GM12875 (cell line): ENCODE data around the gene SLC12A7.

Experiments used
- H3K4me3 ChIP-seq: one replicate; pipeline ENCODE4 v1.5.1; 2011; ENCODE audit warnings: low read depth, low read length, control low read depth
- CTCF ChIP-seq: IDR thresholded peaks from 2 replicates; pipeline ENCODE4 v1.5.1; 2011; ENCODE audit warnings: low read depth, mild to moderate bottlenecking, control low read depth, inconsistent platforms, low read length, moderate library complexity, borderline replicate concordance; ENCODE audit not compliant: insufficient read depth

Gene SLC12A7

GRCh38 chr5:1054018-1054798, 57.7 kb downstream of the SLC12A7 start:
- H3K4me3 ChIP-seq = no peak overlapping the region
- no peak for TF ChIP-seq CTCF

GRCh38 chr5:1053391-1054017, 58.4 kb downstream of the SLC12A7 start:
- no peak for TF ChIP-seq CTCF

GRCh38 chr5:1052641-1053390, 59.0 kb downstream of the SLC12A7 start:
- no peak overlapping the region for H3K4me3 ChIP-seq
- no peak for TF ChIP-seq CTCF

More at GRCh38 chr5:1053391-1054017, 58.4 kb downstream of the SLC12A7 start:
- H3K4me3 ChIP-seq = no peak overlapping the region

GRCh38 chr5:1052076-1052475, 59.8 kb downstream of the SLC12A7 start:
- H3K4me3 ChIP-seq = no peak overlapping the region
- TF ChIP-seq CTCF = no peak

GRCh38 chr5:1051366-1051720, 60.5 kb downstream of the SLC12A7 start:
- H3K4me3 ChIP-seq = no peak overlapping the region
- TF ChIP-seq CTCF = no peak

- no peak overlapping the region for H3K4me3 ChIP-seq
- TF ChIP-seq CTCF = no peak
These were observed 61.2 kb downstream of the SLC12A7 start for GRCh38 chr5:1050423-1051365.
